Esophagus mucosa (tissue), 1 donor: ENCODE measurements around the gene PHLDB3. TPM values are rescaled to one million over a fixed set of nuclear protein-coding genes. Genes with fewer than 3 reads are reported as not detected.
"Not testable (repeated sequence)": the region's sequence is repeated elsewhere in the genome, so short reads cannot be mapped to it uniquely, and the experiment has no call there.

ENCODE experiments used
- ATAC-seq: fragments of 200-7000 bp; cut with Tn5 transposase; one replicate; pipeline ENCODE4 v1.9.1; 2020
- total RNA-seq: library from RNA; stranded (reverse); gene quantifications from one replicate; pipeline ENCODE4 v1.2.4, GENCODE V29; 2023
- donor health status: DM: yes; HTN: yes; CAD: no.

The PHLDB3 gene
- total RNA-seq, 1 donor from 2014 or later, result 52.2 TPM

DNA sequence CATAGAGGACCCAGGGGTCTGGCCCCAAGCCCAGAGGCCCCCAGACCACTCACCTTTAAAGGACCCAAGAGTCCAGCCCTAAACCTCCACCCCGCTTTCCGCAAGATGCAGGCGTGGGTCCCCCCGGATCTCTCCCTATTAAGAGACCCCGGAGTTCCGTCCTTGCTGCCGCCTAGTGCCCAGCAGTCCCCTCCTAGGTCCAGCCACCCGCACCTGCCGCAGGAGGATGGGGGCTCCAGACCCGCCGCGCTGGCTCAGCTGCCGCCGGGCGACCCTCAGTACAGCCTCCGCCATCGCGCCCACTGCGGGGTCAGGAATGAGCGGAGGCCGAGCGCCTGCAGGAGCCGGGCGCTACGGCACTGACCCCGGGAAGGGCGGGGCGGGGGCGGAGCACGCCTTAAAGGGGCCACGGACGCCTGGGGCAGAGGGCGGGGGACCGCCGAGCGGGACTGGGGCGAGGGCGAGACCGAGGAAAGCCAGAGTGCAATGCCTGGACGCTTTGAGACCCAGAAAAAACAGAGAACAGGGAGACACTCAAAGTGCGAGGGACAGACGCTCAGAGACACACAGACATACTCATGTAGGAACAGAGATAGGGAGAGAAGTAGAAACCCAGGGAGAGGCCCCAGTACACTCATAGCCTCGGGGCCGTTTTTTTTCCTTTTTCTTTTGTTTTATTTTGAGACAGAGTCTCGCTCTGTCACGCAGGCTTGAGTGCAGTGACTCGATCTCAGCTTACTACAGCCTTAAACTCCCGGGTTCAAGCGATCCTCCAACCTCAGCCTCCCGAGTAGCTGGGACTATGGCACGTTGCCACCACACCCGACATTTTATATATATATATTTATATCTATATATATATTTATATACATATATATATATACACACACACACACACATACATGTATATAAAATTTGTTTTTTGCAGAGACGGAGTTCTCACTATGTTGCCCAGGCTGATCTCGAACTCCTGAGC lies 22.6 kb upstream of the PHLDB3 start, which contains the start of gene ETHE1:
Gene ETHE1, minus strand, starts transcription at position 318 of the 976 bp plus-strand sequence. Its CDS starts 24 bp downstream, at position 294.
- peak; percentile 58 for ATAC-seq

GRCh38 chr19:43525836-43526771 lies 21.6 kb upstream of the PHLDB3 start:
- ATAC-seq, result peak; percentile 24

- ATAC-seq, result peak; percentile 73
Measured at GRCh38 chr19:43524922-43525835, 20.6 kb upstream of the PHLDB3 start.

DNA sequence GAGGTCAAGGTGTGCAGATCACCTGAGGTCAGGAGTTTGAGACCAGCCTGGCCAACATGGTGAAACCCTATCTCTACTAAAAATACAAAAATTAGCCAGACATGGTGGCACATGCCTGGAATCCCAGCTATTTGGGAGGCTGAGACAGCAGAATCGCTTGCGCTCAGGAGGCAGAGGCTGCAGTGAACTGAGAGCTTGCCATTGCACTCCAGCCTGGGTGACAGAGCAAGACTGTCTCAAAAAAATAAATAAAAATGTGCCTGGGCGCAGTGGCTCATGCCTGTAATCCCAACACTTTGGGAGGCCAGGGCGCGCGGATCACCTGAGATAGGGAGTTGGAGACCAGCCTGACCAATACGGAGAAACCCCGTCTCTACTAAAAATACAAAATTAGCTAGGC lies 19.1 kb upstream of the PHLDB3 start:
- ATAC-seq, result not testable (repeated sequence)

DNA sequence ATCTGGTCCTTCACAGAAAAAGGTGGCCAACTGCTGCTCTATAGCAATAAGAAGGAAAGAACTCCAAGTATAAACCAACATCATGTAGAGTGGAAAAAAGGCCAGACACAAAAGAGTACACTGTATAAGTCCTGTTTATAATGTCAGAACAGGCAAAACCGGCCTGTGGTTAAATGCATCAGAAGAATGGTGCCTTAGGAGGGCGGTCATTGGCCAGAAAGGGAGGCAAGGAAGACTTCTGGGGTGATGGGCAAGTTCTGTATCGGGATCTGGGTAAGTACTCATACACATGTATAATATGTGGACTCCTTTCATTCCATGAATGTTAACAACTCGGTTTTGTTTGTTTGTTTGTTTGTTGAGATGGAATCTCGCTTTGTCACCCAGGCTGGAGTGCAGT lies 18.4 kb upstream of the PHLDB3 start:
- no peak for ATAC-seq

DNA sequence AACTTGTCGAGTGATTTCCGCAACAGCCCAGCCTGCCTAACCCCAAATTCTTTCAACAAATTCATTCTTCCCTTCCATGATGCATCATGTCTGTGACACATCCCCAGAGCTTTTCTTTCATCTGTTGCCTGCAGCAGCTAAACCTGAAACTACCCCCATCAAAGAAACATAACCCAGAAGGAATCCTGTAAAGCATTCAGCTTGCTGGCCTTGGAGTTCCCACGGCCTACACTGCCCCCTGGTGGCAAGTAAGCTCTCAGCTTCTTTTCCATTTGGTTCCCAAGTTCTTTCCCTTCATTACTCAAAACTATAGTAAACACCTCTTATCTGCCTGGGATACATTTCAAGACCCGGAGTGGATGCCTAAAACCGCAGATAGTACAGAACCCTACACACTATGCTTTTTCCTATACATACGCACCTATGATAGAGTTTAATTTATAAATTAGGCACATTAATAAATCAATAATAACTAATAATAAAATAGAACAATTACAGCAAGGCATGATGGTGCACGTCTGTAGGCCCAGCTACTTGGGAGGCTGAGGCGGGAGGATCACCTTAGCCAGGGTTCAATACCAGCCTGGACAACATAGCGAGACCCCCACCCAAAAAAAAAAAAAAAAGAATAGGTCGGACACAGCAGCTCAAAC lies 15.0 kb upstream of the PHLDB3 start:
- peak; percentile 92 for ATAC-seq

GRCh38 chr19:43518051-43518450 lies 13.5 kb upstream of the PHLDB3 start:
- peak; percentile 60 for ATAC-seq

GRCh38 chr19:43512399-43512798 lies 7.9 kb upstream of the PHLDB3 start:
- not testable (repeated sequence) for ATAC-seq

- peak; percentile 35 for ATAC-seq
Measured at GRCh38 chr19:43511324-43511723, 6.8 kb upstream of the PHLDB3 start.

GRCh38 chr19:43510713-43511112 lies 6.2 kb upstream of the PHLDB3 start:
- ATAC-seq, result no peak

DNA sequence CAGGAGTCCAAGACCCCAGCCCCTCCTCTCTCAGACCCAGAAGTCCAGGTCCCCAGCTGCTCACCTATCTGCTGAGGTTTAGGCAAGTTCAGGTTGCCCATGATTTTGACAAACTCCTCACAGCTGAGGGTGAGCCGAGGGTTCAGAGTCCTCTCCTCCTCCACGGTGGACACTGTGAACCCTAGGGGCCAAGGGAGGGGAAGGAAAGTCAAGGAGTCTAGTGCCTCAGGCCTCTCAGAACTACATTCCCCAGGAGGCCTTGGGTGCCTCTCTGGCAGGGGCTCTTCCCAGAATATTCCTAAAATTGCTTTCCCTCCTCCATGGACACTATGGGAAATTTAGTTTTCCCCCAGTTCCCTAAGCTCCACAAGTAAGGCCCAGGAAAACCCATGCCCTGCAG lies 3.3 kb upstream of the PHLDB3 start:
- no peak for ATAC-seq

DNA sequence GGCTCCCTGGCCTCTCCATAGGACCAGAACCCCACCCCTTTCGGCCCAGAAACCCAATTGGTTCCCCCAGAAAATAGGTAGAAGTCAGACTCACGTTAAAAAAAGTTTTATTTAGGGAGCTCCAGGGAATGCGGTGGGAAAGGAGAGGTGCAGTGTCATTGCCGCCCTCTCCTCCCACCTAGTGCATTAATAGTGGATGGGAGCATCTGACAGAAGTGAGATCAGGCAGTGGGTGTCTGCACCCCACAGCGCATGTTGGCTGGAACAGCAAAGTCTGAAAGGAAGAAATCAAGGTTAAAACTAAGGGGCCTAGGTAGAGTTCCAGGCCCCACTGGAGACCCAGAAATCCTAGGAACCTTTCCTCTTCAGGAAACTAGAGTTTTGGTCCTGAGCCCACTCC lies 2.1 kb upstream of the PHLDB3 start:
- no peak for ATAC-seq

- ATAC-seq, result no peak
Measured at GRCh38 chr19:43505941-43506340, 1.4 kb upstream of the PHLDB3 start.

DNA sequence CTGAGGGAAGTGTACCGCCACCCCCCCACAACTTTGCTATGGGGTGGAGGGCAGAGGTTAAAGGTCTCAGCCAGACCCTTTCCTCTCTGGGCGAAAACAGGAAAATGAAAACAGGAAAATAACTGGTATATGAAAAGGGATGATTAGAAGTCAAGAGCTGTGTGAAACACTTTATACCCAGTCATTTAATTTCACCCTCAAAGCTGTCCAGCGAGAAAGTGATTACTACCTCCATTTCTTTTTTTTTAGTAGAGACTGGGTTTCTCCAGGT lies 575 bp upstream of the PHLDB3 start:
- no peak for ATAC-seq

DNA sequence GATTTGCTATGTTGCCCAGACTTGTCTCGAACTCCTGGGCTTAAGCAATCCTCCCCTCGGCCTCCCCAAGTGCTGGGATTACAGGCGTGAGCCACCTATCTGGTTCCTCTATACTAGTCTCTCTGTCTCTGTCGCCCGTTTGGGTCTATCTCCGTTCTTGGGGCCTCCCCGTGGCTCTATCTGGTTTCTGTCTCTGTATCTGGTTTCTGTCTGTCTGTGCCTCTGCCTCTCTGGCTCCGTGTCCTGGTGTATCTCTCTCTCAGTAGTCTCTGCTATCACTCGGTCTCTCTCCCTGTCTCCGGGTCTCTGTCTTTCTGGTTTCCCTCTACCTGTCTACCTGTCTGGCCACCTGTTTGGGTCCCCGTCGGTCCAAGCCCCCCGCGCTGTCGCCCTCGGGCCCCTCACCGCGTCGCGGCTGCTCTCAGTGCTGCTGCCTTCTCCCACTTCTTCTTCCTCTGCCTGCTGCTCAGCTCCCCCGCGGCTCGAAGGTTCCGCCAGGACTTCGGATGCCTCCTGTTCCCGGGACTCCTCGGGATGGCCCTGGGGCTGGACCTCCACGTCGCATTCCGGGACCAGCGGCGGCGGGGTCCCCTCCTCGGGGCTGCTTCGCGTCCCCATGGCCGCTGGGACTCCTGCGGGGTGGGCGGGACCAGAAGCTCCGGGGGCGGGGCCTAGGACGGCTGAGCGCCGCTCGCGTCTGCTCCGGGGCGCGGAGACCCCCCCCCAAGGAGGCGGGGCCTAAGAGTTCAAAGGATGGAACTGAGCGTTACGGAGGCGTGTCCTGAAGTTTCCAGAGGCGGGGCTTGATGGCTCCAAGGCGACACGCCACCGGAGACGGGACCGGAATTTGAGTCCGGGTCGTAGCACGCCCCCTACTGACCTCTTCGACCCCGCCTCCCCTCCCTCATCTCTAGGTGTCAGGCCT lies 783 bp downstream of the PHLDB3 start:
- peak; percentile 95 for ATAC-seq

GRCh38 chr19:43502419-43502976 lies 2.0 kb downstream of the PHLDB3 start:
- ATAC-seq, result no peak

GRCh38 chr19:43501661-43502418 lies 2.7 kb downstream of the PHLDB3 start:
- ATAC-seq, result no peak

DNA sequence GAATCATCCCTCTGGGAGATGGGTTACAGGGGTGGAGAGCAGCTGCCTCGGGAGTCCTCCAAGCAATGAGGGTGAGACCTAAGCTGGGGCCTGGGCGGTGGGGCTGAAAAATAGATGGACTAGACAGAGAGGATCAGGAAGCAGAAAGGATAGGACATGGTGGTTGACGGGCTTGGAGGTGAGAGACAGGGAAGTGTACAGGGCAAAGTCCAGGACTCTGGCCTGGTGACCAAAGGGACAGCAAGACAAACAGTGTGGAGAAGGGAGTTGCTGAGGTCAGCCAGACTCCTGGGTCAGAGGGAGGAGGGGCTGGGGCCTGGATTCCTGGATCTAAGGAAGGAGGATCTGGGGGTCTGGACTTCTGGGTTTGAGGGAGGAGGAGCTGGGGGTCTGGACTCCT lies 5.5 kb downstream of the PHLDB3 start:
- no peak for ATAC-seq

GRCh38 chr19:43498233-43498842 lies 6.2 kb downstream of the PHLDB3 start:
- no peak for ATAC-seq
